HepG2 (cell line): ENCODE data around the gene FAT1. TPM values are rescaled to one million over a fixed set of nuclear protein-coding genes. Genes with fewer than 3 reads are reported as not detected.
A peak's percentile ranks its signal among the peaks of the same experiment; 100 is the strongest.

ENCODE experiments used
- ASH2L ChIP-seq: fragments of 300-600, 200-600 bp; sonication (generic); IDR thresholded peaks from 2 replicates; pipeline ENCODE4 v1.7.0; 2017; ENCODE audit warnings: low read depth, mild to moderate bottlenecking, moderate library complexity, mixed read lengths, low read length; ENCODE audit not compliant: insufficient read length
- CCDC6 ChIP-seq: sonication (generic); formaldehyde crosslinking; IDR thresholded peaks from 2 replicates; pipeline ENCODE4 v1.8.1; 2022; ENCODE audit warnings: mild to moderate bottlenecking, missing genetic modification reagents, moderate library complexity
- KDM5A ChIP-seq: fragments of 200-600 bp; sonication (generic); IDR thresholded peaks from 2 replicates; pipeline ENCODE4 v1.7.0; 2018; ENCODE audit warnings: antibody characterized with exemption, mild to moderate bottlenecking, low read length, borderline replicate concordance
- KDM5B ChIP-seq: sonication (generic); formaldehyde crosslinking; IDR thresholded peaks from 2 replicates; pipeline ENCODE4 v1.4.0; 2020; ENCODE audit warnings: missing genetic modification reagents, mild to moderate bottlenecking, borderline replicate concordance
- MATR3 ChIP-seq: sonication (generic); formaldehyde crosslinking; IDR thresholded peaks from 2 replicates; pipeline ENCODE4 v1.4.0; 2020; ENCODE audit warnings: missing genetic modification reagents
- MED13 ChIP-seq: sonication (generic); formaldehyde crosslinking; IDR thresholded peaks from 2 replicates; pipeline ENCODE4 v1.5.0; 2020; ENCODE audit warnings: missing genetic modification reagents
- RFX3 ChIP-seq: IDR thresholded peaks from 2 replicates; pipeline ENCODE4 v1.6.1; 2016; ENCODE audit warnings: missing biosample characterization, missing genetic modification reagents
- SOX6 ChIP-seq, 2 experiments: fragments of 450-650 bp in 1 of 2; sonication (generic) in 1 of 2; formaldehyde crosslinking in 1 of 2; IDR thresholded peaks; 2 replicates each; pipeline versions ENCODE4 v1.4.0 to v1.6.1; 2017 to 2020; ENCODE audit warnings: antibody characterized with exemption in 1 of 2, mild to moderate bottlenecking in 1 of 2, missing genetic modification reagents in 1 of 2
- ZNF563 ChIP-seq: sonication (generic); formaldehyde crosslinking; IDR thresholded peaks from 2 replicates; pipeline ENCODE4 v1.8.0; 2022; ENCODE audit warnings: mild to moderate bottlenecking, moderate library complexity, missing genetic modification reagents
- ZNF619 ChIP-seq: sonication (generic); formaldehyde crosslinking; IDR thresholded peaks from 2 replicates; pipeline ENCODE4 v1.4.0; 2020; ENCODE audit warnings: mild to moderate bottlenecking, missing genetic modification reagents
- ZNF710 ChIP-seq: sonication (generic); formaldehyde crosslinking; IDR thresholded peaks from 2 replicates; pipeline ENCODE4 v1.5.0; 2020; ENCODE audit warnings: mild to moderate bottlenecking, missing genetic modification reagents, borderline replicate concordance
- polyA plus RNA-seq, 8 experiments: library from polyadenylated mRNA; depleted of rRNA in 3 of 8; stranded (reverse) in 7 of 8; unstranded in 1 of 8; fragments of >200 nt; fragmentation: Illumina TruSeq in 4 of 8; extraction: Trizol in 4 of 8; gene quantifications; 2 replicates each; pipeline versions ENCODE4 v1.2.1 to v1.2.3, GENCODE V29; 2011 to 2016; ENCODE audit warnings: low read depth in 4 of 8, missing spikeins in 1 of 8, mixed read lengths in 1 of 8; ENCODE audit not compliant: insufficient read depth in 1 of 8
- total RNA-seq, 5 experiments: library from RNA; depleted of rRNA; stranded (reverse); fragments of >200 nt; fragmentation: Illumina TruSeq; extraction: Trizol; gene quantifications; 2 replicates each; pipeline ENCODE4 v1.2.3, GENCODE V29; 2016; ENCODE audit warnings: low read depth in 1 of 5
- TF ChIP-seq, protein P1 (sequence below): sonication (generic); formaldehyde crosslinking; IDR thresholded peaks from 2 replicates; pipeline ENCODE4 v1.4.0; 2020; ENCODE audit warnings: low read depth, missing genetic modification reagents
- TF ChIP-seq, protein P2 (sequence below): sonication (generic); formaldehyde crosslinking; IDR thresholded peaks from 2 replicates; pipeline ENCODE4 v1.5.1; 2020; ENCODE audit warnings: mild to moderate bottlenecking, missing genetic modification reagents, moderate library complexity

Gene FAT1
- total and polyA plus RNA-seq, 2 of the 13 experiments (the other 11 are each of a cell fraction or from before 2014, with no cell fraction given) = 185 to 216 TPM

GRCh38 chr4:186725469-186726425, 2.1 kb upstream of the FAT1 start (continued):
- TF ChIP-seq, protein P1, sequence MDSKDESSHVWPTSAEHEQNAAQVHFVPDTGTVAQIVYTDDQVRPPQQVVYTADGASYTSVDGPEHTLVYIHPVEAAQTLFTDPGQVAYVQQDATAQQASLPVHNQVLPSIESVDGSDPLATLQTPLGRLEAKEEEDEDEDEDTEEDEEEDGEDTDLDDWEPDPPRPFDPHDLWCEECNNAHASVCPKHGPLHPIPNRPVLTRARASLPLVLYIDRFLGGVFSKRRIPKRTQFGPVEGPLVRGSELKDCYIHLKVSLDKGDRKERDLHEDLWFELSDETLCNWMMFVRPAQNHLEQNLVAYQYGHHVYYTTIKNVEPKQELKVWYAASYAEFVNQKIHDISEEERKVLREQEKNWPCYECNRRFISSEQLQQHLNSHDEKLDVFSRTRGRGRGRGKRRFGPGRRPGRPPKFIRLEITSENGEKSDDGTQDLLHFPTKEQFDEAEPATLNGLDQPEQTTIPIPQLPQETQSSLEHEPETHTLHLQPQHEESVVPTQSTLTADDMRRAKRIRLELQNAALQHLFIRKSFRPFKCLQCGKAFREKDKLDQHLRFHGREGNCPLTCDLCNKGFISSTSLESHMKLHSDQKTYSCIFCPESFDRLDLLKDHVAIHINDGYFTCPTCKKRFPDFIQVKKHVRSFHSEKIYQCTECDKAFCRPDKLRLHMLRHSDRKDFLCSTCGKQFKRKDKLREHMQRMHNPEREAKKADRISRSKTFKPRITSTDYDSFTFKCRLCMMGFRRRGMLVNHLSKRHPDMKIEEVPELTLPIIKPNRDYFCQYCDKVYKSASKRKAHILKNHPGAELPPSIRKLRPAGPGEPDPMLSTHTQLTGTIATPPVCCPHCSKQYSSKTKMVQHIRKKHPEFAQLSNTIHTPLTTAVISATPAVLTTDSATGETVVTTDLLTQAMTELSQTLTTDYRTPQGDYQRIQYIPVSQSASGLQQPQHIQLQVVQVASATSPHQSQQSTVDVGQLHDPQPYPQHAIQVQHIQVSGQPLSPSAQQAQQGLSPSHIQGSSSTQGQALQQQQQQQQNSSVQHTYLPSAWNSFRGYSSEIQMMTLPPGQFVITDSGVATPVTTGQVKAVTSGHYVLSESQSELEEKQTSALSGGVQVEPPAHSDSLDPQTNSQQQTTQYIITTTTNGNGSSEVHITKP = no peak
- TF ChIP-seq, protein P2, sequence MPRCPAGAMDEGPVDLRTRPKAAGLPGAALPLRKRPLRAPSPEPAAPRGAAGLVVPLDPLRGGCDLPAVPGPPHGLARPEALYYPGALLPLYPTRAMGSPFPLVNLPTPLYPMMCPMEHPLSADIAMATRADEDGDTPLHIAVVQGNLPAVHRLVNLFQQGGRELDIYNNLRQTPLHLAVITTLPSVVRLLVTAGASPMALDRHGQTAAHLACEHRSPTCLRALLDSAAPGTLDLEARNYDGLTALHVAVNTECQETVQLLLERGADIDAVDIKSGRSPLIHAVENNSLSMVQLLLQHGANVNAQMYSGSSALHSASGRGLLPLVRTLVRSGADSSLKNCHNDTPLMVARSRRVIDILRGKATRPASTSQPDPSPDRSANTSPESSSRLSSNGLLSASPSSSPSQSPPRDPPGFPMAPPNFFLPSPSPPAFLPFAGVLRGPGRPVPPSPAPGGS (CRISPR knock-in tag) = no peak
- TF ChIP-seq ZNF619 (0 out of 2 replicates have a peak, but pooled peaks have one; percentile 26), KDM5A (0 out of 2 replicates have a peak, but pooled peaks have one; percentile 2), CCDC6 (CRISPR knock-in tag) (0 out of 2 replicates have a peak, but pooled peaks have one; percentile 25), ASH2L (peak; percentile 38), KDM5B (CRISPR knock-in tag) (peak; percentile 73; the same call in 1 of the 2 replicates), MATR3 (CRISPR knock-in tag) (no peak), ZNF710 (CRISPR knock-in tag) (no peak), RFX3 (CRISPR knock-in tag) (no peak), MED13 (CRISPR knock-in tag) (0 out of 2 replicates have a peak, but pooled peaks have one; percentile 35), SOX6 (IDR thresholded peaks at IDR 0.05) (no peak), SOX6 (CRISPR knock-in tag; IDR thresholded peaks at IDR 0.05) (0 out of 2 replicates have a peak, but pooled peaks have one; percentile 30), ZNF563 (no peak)
